Measurements from ENCODE around the gene SKA2.
"Not testable (repeated sequence)": the region's sequence is repeated elsewhere in the genome, so short reads cannot be mapped to it uniquely, and the experiment has no call there.

The SKA2 gene

GRCh38 chr17:59094861-59095530 is 60.0 kb downstream of the SKA2 start:
- DNase-seq, result no peak

GRCh38 chr17:59093702-59094231 is 61.2 kb downstream of the SKA2 start:
- DNase-seq, result no peak

GRCh38 chr17:59093145-59093701 is 61.8 kb downstream of the SKA2 start:
- DNase-seq, result no peak

- not testable (repeated sequence) for DNase-seq
Measured at GRCh38 chr17:59090593-59090992, 64.4 kb downstream of the SKA2 start.

GRCh38 chr17:59084154-59084553 is 70.8 kb downstream of the SKA2 start:
- DNase-seq, result no peak

GRCh38 chr17:59074494-59074893 is 80.5 kb downstream of the SKA2 start:
- DNase-seq, result no peak

GRCh38 chr17:59073972-59074371 is 81.0 kb downstream of the SKA2 start:
- no peak for DNase-seq

- no peak for DNase-seq
Measured at GRCh38 chr17:59069856-59070255, 85.1 kb downstream of the SKA2 start.

GRCh38 chr17:59067756-59068155 is 87.2 kb downstream of the SKA2 start:
- DNase-seq, result no peak

- DNase-seq, result no peak
Measured at GRCh38 chr17:59067340-59067739, 87.6 kb downstream of the SKA2 start.

- DNase-seq, result no peak
Measured at GRCh38 chr17:59062509-59062908, 92.5 kb downstream of the SKA2 start.
